Activated CD4-positive, alpha-beta T cell treated with anti-CD3 and anti-CD28 coated beads for 36 hours (primary cell): ENCODE results near the gene GREB1. TPM values are rescaled to one million over a fixed set of nuclear protein-coding genes. Genes with fewer than 3 reads are reported as not detected.

Experiments used
- ATAC-seq: fragments of 200-7000 bp; cut with Tn5 transposase; one replicate; pipeline ENCODE4 v1.10.0; 2021; ENCODE audit warnings: mild to moderate bottlenecking, moderate library complexity
- CTCF ChIA-PET: fragments of 350-600 bp; sonication (Branson Sonifier 250); formaldehyde crosslinking; loops from one replicate; lab custom pipeline; 2021; ENCODE audit warnings: antibody characterized with exemption; lab: Charles Lee
- POLR2A ChIA-PET: fragments of 350-600 bp; sonication (Branson Sonifier 250); formaldehyde crosslinking; loops from one replicate; lab custom pipeline; 2021; ENCODE audit warnings: antibody characterized with exemption, inconsistent platforms; lab: Charles Lee
- DNase-seq: peaks from one replicate; pipeline ENCODE4 v3.0.0-alpha.2; 2020
- H3K27ac Mint-ChIP-seq: one replicate; pipeline ENCODE4 v1.8.0; 2021; ENCODE audit warnings: mixed read lengths
- H3K27me3 Mint-ChIP-seq: one replicate; pipeline ENCODE4 v1.8.0; 2021; ENCODE audit warnings: mixed read lengths
- H3K36me3 Mint-ChIP-seq: one replicate; pipeline ENCODE4 v1.8.0; 2021; ENCODE audit warnings: low read depth, mixed read lengths
- H3K4me1 Mint-ChIP-seq: one replicate; pipeline ENCODE4 v1.8.0; 2021; ENCODE audit warnings: mixed read lengths
- H3K4me3 Mint-ChIP-seq: one replicate; pipeline ENCODE4 v1.8.0; 2021; ENCODE audit warnings: mild to moderate bottlenecking, moderate library complexity, mixed read lengths
- H3K9me3 Mint-ChIP-seq: one replicate; pipeline ENCODE4 v1.8.0; 2021; ENCODE audit warnings: low read depth, mixed read lengths
- intact Hi-C, 2 experiments: fragments of 100-400 bp; cut with DNase I in 1 of 2; cut with micrococcal nuclease in 1 of 2; formaldehyde crosslinking; loops; one replicate each; pipeline versions ENCODE4 v1.14.2 to v1.15.1; 2022 to 2024; cut with DNase I, micrococcal nuclease
- total RNA-seq, 2 experiments: library from RNA; stranded (reverse); gene quantifications; one replicate each; pipeline ENCODE4 v1.2.3, GENCODE V29; 2021

GREB1 gene
- total RNA-seq, 2 experiments from 2014 or later: 0.57 to 0.65 TPM

- POLR2A ChIA-PET: no interaction called here
- Mint-ChIP-seq H3K4me3 (no peak overlapping the region), H3K4me1 (peaks cover 2% of the 10 kb centered on the region), H3K27ac (no peak overlapping the region), H3K36me3 (no peaks in the 10 kb centered on the region), H3K27me3 (peaks cover 19% of the 10 kb centered on the region), H3K9me3 (peaks cover 2% of the 10 kb centered on the region)
- ATAC-seq: no peak
- CTCF ChIA-PET: interaction anchor here (0.5 to 2.5 kb wide), 3 partner anchors 13 to 303 kb away, joined by 4 to 9 read pairs (median 5); no protein-coding TSS in a partner anchor
- no peak for DNase-seq
- intact Hi-C loops: no loop called here
Observed at GRCh38 chr2:11499081-11499743, 34.6 kb upstream of the GREB1 start.

- POLR2A ChIA-PET: no interaction called here
- H3K27me3 Mint-ChIP-seq: peaks cover 20% of the 10 kb centered on the region
- peaks cover 2% of the 10 kb centered on the region for H3K4me1 Mint-ChIP-seq
- no peaks in the 10 kb centered on the region for H3K36me3 Mint-ChIP-seq
- CTCF ChIA-PET: no interaction called here
- H3K9me3 Mint-ChIP-seq: peaks cover 2% of the 10 kb centered on the region
- no peak overlapping the region for H3K27ac Mint-ChIP-seq
- intact Hi-C loops: no loop called here
- no peak for DNase-seq
- no peak overlapping the region for H3K4me3 Mint-ChIP-seq
- no peak for ATAC-seq
Observed at GRCh38 chr2:11500702-11501303, 33.0 kb upstream of the GREB1 start.

GRCh38 chr2:11502740-11503292 lies 31.0 kb upstream of the GREB1 start:
- intact Hi-C loops: no loop called here
- POLR2A ChIA-PET: no interaction called here
- H3K36me3 Mint-ChIP-seq: no peaks in the 10 kb centered on the region
- ATAC-seq: no peak
- CTCF ChIA-PET: no interaction called here
- peaks cover 2% of the 10 kb centered on the region for H3K4me1 Mint-ChIP-seq
- H3K27ac Mint-ChIP-seq: no peak overlapping the region
- H3K4me3 Mint-ChIP-seq: no peak overlapping the region
- H3K27me3 Mint-ChIP-seq: peaks cover 24% of the 10 kb centered on the region
- peaks cover 2% of the 10 kb centered on the region for H3K9me3 Mint-ChIP-seq
- no peak for DNase-seq

- peaks cover 2% of the 10 kb centered on the region for H3K9me3 Mint-ChIP-seq
Observed at GRCh38 chr2:11503354-11503927, 30.4 kb upstream of the GREB1 start.

GRCh38 chr2:11505652-11506610 lies 27.9 kb upstream of the GREB1 start:
- no peak overlapping the region for H3K4me3 Mint-ChIP-seq
- no peak for ATAC-seq
- intact Hi-C loops: no loop called here
- no peaks in the 10 kb centered on the region for H3K36me3 Mint-ChIP-seq
- H3K27me3 Mint-ChIP-seq: peaks cover 19% of the 10 kb centered on the region
- POLR2A ChIA-PET: no interaction called here
- CTCF ChIA-PET: no interaction called here
- no peak for DNase-seq
- no peak overlapping the region for H3K27ac Mint-ChIP-seq
- peaks cover 2% of the 10 kb centered on the region for H3K9me3 Mint-ChIP-seq
- H3K4me1 Mint-ChIP-seq: no peaks in the 10 kb centered on the region

More at GRCh38 chr2:11503354-11503927, 30.4 kb upstream of the GREB1 start:
- Mint-ChIP-seq H3K4me1 (peaks cover 2% of the 10 kb centered on the region), H3K27me3 (peaks cover 24% of the 10 kb centered on the region), H3K4me3 (no peak overlapping the region), H3K36me3 (no peaks in the 10 kb centered on the region), H3K27ac (no peak overlapping the region)
- ChIA-PET CTCF (no interaction called here), POLR2A (no interaction called here)
- DNase-seq (no peak), ATAC-seq (no peak)
- intact Hi-C loops: no loop called here

GRCh38 chr2:11506611-11506969 lies 27.3 kb upstream of the GREB1 start:
- intact Hi-C loops: no loop called here
- Mint-ChIP-seq H3K27ac (no peak overlapping the region), H3K36me3 (no peaks in the 10 kb centered on the region), H3K4me1 (no peaks in the 10 kb centered on the region), H3K27me3 (peaks cover 22% of the 10 kb centered on the region), H3K4me3 (no peak overlapping the region), H3K9me3 (peaks cover 2% of the 10 kb centered on the region)
- ATAC-seq: no peak
- no peak for DNase-seq
- POLR2A ChIA-PET: no interaction called here
- CTCF ChIA-PET: no interaction called here

- peaks cover 2% of the 10 kb centered on the region for H3K9me3 Mint-ChIP-seq
- DNase-seq (no peak), ATAC-seq (no peak)
- ChIA-PET CTCF (no interaction called here), POLR2A (no interaction called here)
- no peaks in the 10 kb centered on the region for H3K36me3 Mint-ChIP-seq
- H3K27me3 Mint-ChIP-seq: peaks cover 19% of the 10 kb centered on the region
- H3K27ac Mint-ChIP-seq: no peak overlapping the region
- no peaks in the 10 kb centered on the region for H3K4me1 Mint-ChIP-seq
- H3K4me3 Mint-ChIP-seq: no peak overlapping the region
- intact Hi-C loops: no loop called here
Observed at GRCh38 chr2:11507517-11507916, 26.3 kb upstream of the GREB1 start.

GRCh38 chr2:11508279-11508678 lies 25.6 kb upstream of the GREB1 start:
- peaks cover 2% of the 10 kb centered on the region for H3K9me3 Mint-ChIP-seq
- no peak for DNase-seq
- intact Hi-C loops: no loop called here
- H3K4me3 Mint-ChIP-seq: no peak overlapping the region
- CTCF ChIA-PET: interaction anchor here (0.5 kb wide), 1 partner anchor 29 kb away, joined by 3 read pairs; no protein-coding TSS in a partner anchor
- H3K27ac Mint-ChIP-seq: no peak overlapping the region
- POLR2A ChIA-PET: no interaction called here
- H3K36me3 Mint-ChIP-seq: no peaks in the 10 kb centered on the region
- no peaks in the 10 kb centered on the region for H3K4me1 Mint-ChIP-seq
- peaks cover 16% of the 10 kb centered on the region for H3K27me3 Mint-ChIP-seq
- ATAC-seq: no peak

GRCh38 chr2:11509657-11510360 lies 24.0 kb upstream of the GREB1 start:
- ChIA-PET POLR2A (no interaction called here), CTCF (no interaction called here)
- Mint-ChIP-seq H3K27me3 (peaks cover 13% of the 10 kb centered on the region), H3K4me1 (no peaks in the 10 kb centered on the region), H3K27ac (no peak overlapping the region), H3K9me3 (no peaks in the 10 kb centered on the region), H3K36me3 (no peaks in the 10 kb centered on the region), H3K4me3 (no peak overlapping the region)
- no peak for DNase-seq
- intact Hi-C loops: no loop called here
- ATAC-seq: no peak

- no peak for DNase-seq
- Mint-ChIP-seq H3K27ac (no peak overlapping the region), H3K27me3 (peaks cover 17% of the 10 kb centered on the region), H3K4me3 (no peak overlapping the region), H3K4me1 (no peaks in the 10 kb centered on the region), H3K36me3 (no peaks in the 10 kb centered on the region), H3K9me3 (no peaks in the 10 kb centered on the region)
- POLR2A ChIA-PET: no interaction called here
- ATAC-seq: no peak
- intact Hi-C loops: no loop called here
- CTCF ChIA-PET: interaction anchor here (0.5 to 1.3 kb wide), 5 partner anchors 14 to 713 kb away, joined by 3 to 5 read pairs (median 4); no protein-coding TSS in a partner anchor
Observed at GRCh38 chr2:11512431-11512830, 21.4 kb upstream of the GREB1 start.
